OCI-LY7 (cell line): ENCODE measurements around the gene HSPBP1. TPM values are rescaled to one million over a fixed set of nuclear protein-coding genes. Genes with fewer than 3 reads are reported as not detected.

Experiments
- BruUV-seq: library from RNA; stranded (reverse); fragments of 400-500 nt; replicated peaks from 2 replicates; lab custom pipeline; 2021; lab: Mats Ljungman, UMichigan
- CTCF ChIA-PET: fragments of 300-600 bp; sonication (Branson Sonifier 250); formaldehyde crosslinking; loops from one replicate; lab custom pipeline; 2022; ENCODE audit warnings: antibody characterized with exemption; ENCODE audit not compliant: unreplicated experiment; lab: Charles Lee
- POLR2A ChIA-PET: fragments of 300-600 bp; sonication (Branson Sonifier 250); formaldehyde crosslinking; loops from one replicate; lab custom pipeline; 2022; ENCODE audit warnings: antibody characterized with exemption; lab: Charles Lee
- DNase-seq: peaks from one replicate; pipeline ENCODE4 v3.0.0-alpha.2; 2015; ENCODE audit warnings: low spot score
- H2AFZ ChIP-seq: fragments of 200-600 bp; sonication (generic), shearing (Covaris generic); 2 replicates; pipeline ENCODE4 v1.6.1; 2014; ENCODE audit warnings: mild to moderate bottlenecking, antibody characterized with exemption, low read length, moderate library complexity
- H3K27ac ChIP-seq: fragments of 200-600 bp; sonication (generic); 2 replicates; pipeline ENCODE4 v1.5.1; 2014; ENCODE audit warnings: mixed run types, low read depth, mild to moderate bottlenecking, moderate library complexity, low read length, inconsistent platforms; ENCODE audit not compliant: poor library complexity, severe bottlenecking
- H3K36me3 ChIP-seq: fragments of 200-600 bp; sonication (generic); 2 replicates; pipeline ENCODE4 v1.6.1; 2014; ENCODE audit warnings: mild to moderate bottlenecking, antibody characterized with exemption, low read length, moderate library complexity, mixed read lengths; ENCODE audit not compliant: insufficient read depth
- H3K4me1 ChIP-seq: fragments of 200-600 bp; sonication (generic); 2 replicates; pipeline ENCODE4 v1.5.1; 2014; ENCODE audit warnings: mild to moderate bottlenecking, low read length; ENCODE audit not compliant: insufficient read depth, poor library complexity, severe bottlenecking
- H3K4me2 ChIP-seq: fragments of 200-600 bp; sonication (generic); 2 replicates; pipeline ENCODE4 v1.6.1; 2014; ENCODE audit warnings: mild to moderate bottlenecking, low read length
- H3K4me3 ChIP-seq: fragments of 200-600 bp; sonication (generic); 2 replicates; pipeline ENCODE4 v1.5.1; 2014; ENCODE audit warnings: mild to moderate bottlenecking, low read depth, low read length; ENCODE audit not compliant: poor library complexity, severe bottlenecking
- H3K79me2 ChIP-seq: fragments of 200-600 bp; sonication (generic); 2 replicates; pipeline ENCODE4 v1.6.1; 2016; ENCODE audit warnings: low read depth, mild to moderate bottlenecking, low read length, moderate library complexity, mixed read lengths; ENCODE audit not compliant: insufficient read depth
- H3K9me2 ChIP-seq: fragments of 200-600 bp; sonication (generic); 2 replicates; pipeline ENCODE4 v1.6.1; 2016; ENCODE audit warnings: mild to moderate bottlenecking, low read length, mixed read lengths; ENCODE audit not compliant: insufficient read depth
- H3K9me3 ChIP-seq: fragments of 200-600 bp; sonication (generic); 2 replicates; pipeline ENCODE4 v1.6.1; 2014; ENCODE audit warnings: mild to moderate bottlenecking, mixed run types, low read length, mixed read lengths
- H4K20me1 ChIP-seq: fragments of 200-600 bp; sonication (generic); 2 replicates; pipeline ENCODE4 v1.6.1; 2014; ENCODE audit warnings: mild to moderate bottlenecking, antibody characterized with exemption, low read length, moderate library complexity, mixed read lengths; ENCODE audit not compliant: insufficient read depth
- CTCF ChIP-seq: fragments of 200-600 bp; sonication (generic); conservative IDR thresholded peaks from 2 replicates; pipeline ENCODE4 v1.5.1; 2014; ENCODE audit warnings: mild to moderate bottlenecking, antibody characterized with exemption, low read length, moderate library complexity, mixed read lengths
- EZH2phosphoT487 ChIP-seq: fragments of 200-600 bp; sonication (generic); IDR thresholded peaks from 2 replicates; pipeline ENCODE4 v1.6.1; 2018; ENCODE audit warnings: low read depth, borderline replicate concordance, mild to moderate bottlenecking, mixed run types, antibody characterized with exemption, low read length, moderate library complexity, mixed read lengths
- intact Hi-C: fragments of 100-400 bp; cut with micrococcal nuclease; formaldehyde crosslinking; loops from one replicate; pipeline ENCODE4 v1.10.0; 2022; ENCODE audit not compliant: unreplicated experiment
- total RNA-seq, 2 experiments: library from RNA; depleted of rRNA in 1 of 2; stranded (reverse); fragments of >200 nt in 1 of 2; shearing (Covaris generic) in 1 of 2; gene quantifications; 2 replicates each; pipeline ENCODE4 v1.2.3, GENCODE V29; 2014 to 2022

Gene HSPBP1
- total RNA-seq, 2 experiments from 2014 or later, result 38.7 to 41.3 TPM

GRCh38 chr19:55264531-55264930 is 15.4 kb downstream of the HSPBP1 start:
- no peak for DNase-seq
- Histone ChIP-seq H3K79me2 (peaks cover 10% of the 10 kb centered on the region; the same call in 1 of the 2 replicates), H3K4me2 (no peak overlapping the region), H3K36me3 (peaks cover 56% of the 10 kb centered on the region), H3K27ac (no peak overlapping the region), H3K4me3 (no peak overlapping the region), H3K9me3 (no peaks in the 10 kb centered on the region), H3K4me1 (peaks cover 20% of the 10 kb centered on the region), H2AFZ (no peak overlapping the region), H3K9me2 (no peaks in the 10 kb centered on the region), H4K20me1 (no peaks in the 10 kb centered on the region)
- ChIA-PET POLR2A (no interaction called here), CTCF (no interaction called here)
- TF ChIP-seq EZH2phosphoT487 (no peak), CTCF (no peak)
- no TSS peak for BruUV-seq
- intact Hi-C loops, result no loop called here

GRCh38 chr19:55262359-55262758 is 17.6 kb downstream of the HSPBP1 start:
- Histone ChIP-seq H3K4me2 (no peak overlapping the region), H3K4me3 (no peak overlapping the region), H3K79me2 (peaks cover 23% of the 10 kb centered on the region), H3K4me1 (peaks cover 22% of the 10 kb centered on the region), H3K9me2 (no peaks in the 10 kb centered on the region), H3K9me3 (no peaks in the 10 kb centered on the region), H2AFZ (no peak overlapping the region), H3K36me3 (peaks cover 42% of the 10 kb centered on the region), H3K27ac (no peak overlapping the region), H4K20me1 (no peaks in the 10 kb centered on the region)
- intact Hi-C loops, result no loop called here
- TF ChIP-seq CTCF (no peak), EZH2phosphoT487 (no peak)
- BruUV-seq, result no TSS peak
- DNase-seq, result no peak
- POLR2A ChIA-PET, result interaction anchor here (0.6 to 1.0 kb wide), 2 partner anchors 9 to 13 kb away, joined by 3 to 5 read pairs; no protein-coding TSS in a partner anchor
- CTCF ChIA-PET, result no interaction called here

GRCh38 chr19:55261671-55262126 is 18.2 kb downstream of the HSPBP1 start:
- Histone ChIP-seq H3K4me3 (no peak overlapping the region), H3K4me2 (no peak overlapping the region), H3K9me2 (no peaks in the 10 kb centered on the region), H2AFZ (no peak overlapping the region), H3K4me1 (peaks cover 22% of the 10 kb centered on the region), H3K79me2 (peaks cover 25% of the 10 kb centered on the region), H3K9me3 (no peaks in the 10 kb centered on the region), H3K36me3 (peaks cover 42% of the 10 kb centered on the region), H3K27ac (no peak overlapping the region), H4K20me1 (no peaks in the 10 kb centered on the region)
- intact Hi-C loops, result no loop called here
- TF ChIP-seq EZH2phosphoT487 (no peak), CTCF (no peak)
- no peak for DNase-seq
- ChIA-PET CTCF (no interaction called here), POLR2A (interaction anchor here (1.0 kb wide), 1 partner anchor 10 kb away, joined by 3 read pairs; no protein-coding TSS in a partner anchor)
- BruUV-seq, result no TSS peak
